ENCODE results near the gene ACSF2.
"Not testable (repeated sequence)": the region's sequence is repeated elsewhere in the genome, so short reads cannot be mapped to it uniquely, and the experiment has no call there.

Gene ACSF2

GRCh38 chr17:50424246-50424995, 1.6 kb upstream of the ACSF2 start:
- no peak for DNase-seq (ENCODE audit: low read depth)
- no peak for TF ChIP-seq CTCF (conservative IDR thresholded peaks at IDR 0.05; ENCODE audit: low read depth, low read length)
- H3K4me3 ChIP-seq (ENCODE audit: low read length) = no peak overlapping the region

- peak overlapping the region; percentile 66 for H3K4me3 ChIP-seq (ENCODE audit: low read length)
- TF ChIP-seq CTCF (conservative IDR thresholded peaks at IDR 0.05; ENCODE audit: low read depth, low read length) = no peak
- no peak for DNase-seq (ENCODE audit: low read depth)
Measured at GRCh38 chr17:50424996-50425681, 879 bp upstream of the ACSF2 start.

GRCh38 chr17:50426472-50426782, 409 bp downstream of the ACSF2 start:
- no peak for DNase-seq (ENCODE audit: low read depth)
- TF ChIP-seq CTCF (conservative IDR thresholded peaks at IDR 0.05; ENCODE audit: low read depth, low read length) = no peak
- peak overlapping the region; percentile 66 for H3K4me3 ChIP-seq (ENCODE audit: low read length)

- no peak for DNase-seq (ENCODE audit: low read depth)
- peak overlapping the region; percentile 66 for H3K4me3 ChIP-seq (ENCODE audit: low read length)
- peak; percentile 38 for TF ChIP-seq CTCF (conservative IDR thresholded peaks at IDR 0.05; ENCODE audit: low read depth, low read length)
Measured at GRCh38 chr17:50426814-50427787, 1.1 kb downstream of the ACSF2 start.

- not testable (repeated sequence) for DNase-seq (ENCODE audit: low read depth); H3K4me3 ChIP-seq (ENCODE audit: low read length)
Measured at GRCh38 chr17:50428126-50428525, 2.1 kb downstream of the ACSF2 start.

GRCh38 chr17:50428831-50429424, 2.9 kb downstream of the ACSF2 start:
- H3K4me3 ChIP-seq (ENCODE audit: low read length) = no peak overlapping the region
- no peak for DNase-seq (ENCODE audit: low read depth)
- TF ChIP-seq CTCF (conservative IDR thresholded peaks at IDR 0.05; ENCODE audit: low read depth, low read length) = no peak

- H3K4me3 ChIP-seq (ENCODE audit: low read length) = no peak overlapping the region
- no peak for TF ChIP-seq CTCF (conservative IDR thresholded peaks at IDR 0.05; ENCODE audit: low read depth, low read length)
Measured at GRCh38 chr17:50429793-50430192, 3.8 kb downstream of the ACSF2 start.

More at GRCh38 chr17:50429793-50430192, 3.8 kb downstream of the ACSF2 start:
- DNase-seq (ENCODE audit: low read depth) = no peak
